NOMO-1 (cell line): Measurements from ENCODE around the gene TOGARAM1.

Experiments used
- DNase-seq, 2 experiments: peaks; one replicate each; lab custom pipeline; 2025; ENCODE audit not compliant: unreplicated experiment in 2 of 2; lab: John Stamatoyannopoulos, UW

TOGARAM1 gene

DNA sequence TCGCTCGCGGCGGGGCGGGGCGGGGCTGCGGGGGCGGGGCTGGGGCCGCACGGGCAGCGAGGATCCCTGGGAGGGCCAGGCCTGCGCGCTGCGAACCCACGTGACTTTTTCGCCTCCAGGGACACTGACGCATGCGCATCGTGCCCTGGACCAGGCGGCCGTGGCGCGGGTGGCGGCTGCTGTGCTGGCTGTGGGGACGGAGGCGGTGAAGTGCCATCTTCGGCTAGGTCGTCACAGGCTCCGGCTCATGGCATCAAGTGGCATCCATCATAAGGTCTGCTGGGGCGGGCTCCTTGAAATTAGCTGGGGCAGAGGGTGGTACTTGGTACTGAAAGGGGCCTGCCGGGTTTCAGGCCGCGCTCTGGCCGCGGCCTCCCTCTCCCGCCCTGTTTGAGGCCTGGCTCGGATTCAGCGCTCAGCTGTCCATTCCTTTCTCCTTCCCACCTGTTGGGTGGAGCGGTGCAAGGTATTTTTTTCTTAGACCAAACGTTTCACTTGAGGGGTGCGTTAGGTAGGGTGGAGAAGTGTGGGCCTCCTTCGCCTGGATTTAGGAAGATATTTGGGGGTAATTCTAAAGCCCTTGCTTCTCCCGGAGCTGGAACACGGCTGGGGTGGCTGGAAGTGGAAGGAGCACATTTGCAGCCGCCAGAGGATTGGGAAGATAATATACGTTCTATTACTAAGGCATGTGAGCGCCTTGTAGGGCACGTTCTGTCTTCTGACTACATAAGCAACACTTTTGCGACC lies 122.2 kb downstream of the TOGARAM1 start, which contains the start of gene PRPF39:
Gene PRPF39 (plus strand): TSS at position 141 of the 747 bp plus-strand sequence. CDS start 11,124 bp downstream, outside the sequence.
- peak; percentile 81 to 93 for DNase-seq

DNA sequence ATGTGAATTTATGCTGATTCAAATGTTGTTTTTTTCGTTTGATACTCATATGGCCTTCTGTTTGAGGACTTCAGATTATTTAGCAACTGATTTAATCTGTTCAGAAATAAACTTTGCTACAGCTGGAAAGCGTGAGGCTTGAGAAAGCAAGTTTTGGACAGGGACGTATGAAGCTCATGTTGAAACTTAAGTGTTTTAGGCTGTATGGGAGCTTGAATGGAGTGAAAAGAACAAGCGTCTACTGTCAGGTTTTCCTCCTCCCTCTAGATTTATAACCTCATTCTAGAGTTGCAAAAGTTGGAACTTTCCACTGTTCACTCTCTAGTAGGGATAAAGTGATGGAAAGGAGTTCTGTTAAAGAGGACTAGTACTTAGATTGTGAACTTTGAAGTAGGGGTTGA lies 123.0 kb downstream of the TOGARAM1 start:
- DNase-seq, result peak in 1 of 2 experiments; percentile 32

DNA sequence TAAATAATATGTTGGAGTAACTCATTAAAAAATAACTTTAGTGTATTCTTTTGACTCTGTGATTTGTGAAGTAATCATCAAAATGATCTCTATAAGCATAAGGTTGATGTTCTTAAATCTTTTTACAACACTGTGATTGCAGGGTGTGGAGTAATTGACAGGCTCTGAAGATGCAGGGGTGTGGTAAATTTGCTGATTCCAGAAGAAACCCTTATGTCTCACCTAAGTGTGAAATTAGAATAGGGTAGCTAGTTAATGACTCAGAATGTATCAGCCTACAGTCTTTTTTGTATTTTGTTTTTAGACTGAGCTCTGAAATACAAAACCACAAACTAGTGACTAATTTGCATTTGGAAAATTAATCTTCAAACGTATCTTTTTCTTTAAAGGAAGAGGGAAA lies 127.8 kb downstream of the TOGARAM1 start:
- no peak for DNase-seq

DNA sequence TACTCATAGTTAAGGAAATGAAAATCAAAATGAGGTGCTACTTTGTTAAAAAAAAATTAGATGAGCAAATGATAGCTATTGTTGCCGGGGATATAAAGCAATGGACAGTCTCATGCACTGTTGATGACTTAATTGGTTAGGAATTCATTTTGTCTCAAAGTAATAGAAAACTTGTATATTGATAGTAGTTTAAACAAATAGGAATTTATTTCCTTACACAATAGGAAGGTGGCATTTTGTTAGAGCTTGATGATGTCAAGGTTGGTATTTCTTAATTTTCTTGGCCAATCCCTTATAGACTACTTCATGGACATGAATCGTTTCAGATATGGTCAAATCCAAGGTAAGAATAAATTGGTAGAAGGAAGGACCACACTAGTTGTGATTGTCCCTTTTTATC lies 129.7 kb downstream of the TOGARAM1 start:
- no peak for DNase-seq

DNA sequence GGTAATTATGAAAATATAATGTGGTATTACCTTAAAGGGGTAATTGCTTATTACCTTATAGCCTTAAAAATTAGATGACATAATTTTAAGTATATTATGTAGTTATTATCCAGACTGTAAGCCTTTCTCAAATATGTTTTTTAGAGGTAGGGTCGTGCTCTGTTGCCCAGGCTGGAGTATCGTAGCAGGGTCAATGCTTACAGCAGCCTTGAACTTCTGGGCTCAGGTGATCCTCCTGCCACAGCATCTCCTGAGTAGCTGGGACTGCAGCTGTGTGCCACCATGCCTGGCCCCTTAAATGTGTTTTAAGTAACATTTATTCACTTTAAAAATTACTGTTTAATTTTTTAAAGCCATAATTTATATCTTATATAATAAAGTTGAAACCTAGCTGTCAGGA lies 132.3 kb downstream of the TOGARAM1 start:
- DNase-seq, result no peak

DNA sequence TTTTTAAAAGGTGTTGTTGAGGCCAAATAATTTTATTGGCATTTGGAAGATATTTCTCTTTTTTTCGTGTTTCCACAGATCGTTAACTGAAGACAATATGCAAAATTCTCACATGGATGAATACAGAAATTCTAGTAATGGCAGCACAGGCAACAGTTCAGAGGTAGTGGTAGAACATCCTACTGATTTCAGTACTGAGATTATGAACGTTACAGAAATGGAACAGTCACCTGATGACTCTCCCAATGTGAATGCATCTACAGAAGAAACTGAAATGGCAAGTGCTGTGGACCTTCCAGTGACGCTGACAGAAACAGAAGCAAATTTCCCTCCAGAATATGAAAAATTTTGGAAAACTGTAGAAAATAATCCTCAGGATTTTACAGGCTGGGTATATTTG lies 133.2 kb downstream of the TOGARAM1 start:
- DNase-seq, result no peak

DNA sequence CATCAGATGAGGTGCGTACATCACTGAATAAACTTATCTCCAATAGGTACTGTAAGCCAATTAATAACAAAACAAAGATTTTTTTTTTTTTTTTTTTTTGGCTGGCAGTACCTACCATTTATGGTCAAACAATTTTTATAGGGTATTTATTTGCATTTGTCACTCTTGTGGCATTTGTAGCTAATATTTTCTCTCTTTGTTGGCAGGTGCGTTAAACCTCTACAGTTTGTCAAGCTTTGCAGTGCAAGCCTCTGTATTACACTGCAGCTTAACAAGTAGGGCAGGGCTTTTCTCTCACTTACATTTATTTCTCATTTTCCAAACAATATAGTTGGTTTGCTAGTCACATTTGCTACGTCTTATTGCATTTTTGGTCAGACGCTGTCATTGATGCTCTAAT lies 134.2 kb downstream of the TOGARAM1 start:
- no peak for DNase-seq

DNA sequence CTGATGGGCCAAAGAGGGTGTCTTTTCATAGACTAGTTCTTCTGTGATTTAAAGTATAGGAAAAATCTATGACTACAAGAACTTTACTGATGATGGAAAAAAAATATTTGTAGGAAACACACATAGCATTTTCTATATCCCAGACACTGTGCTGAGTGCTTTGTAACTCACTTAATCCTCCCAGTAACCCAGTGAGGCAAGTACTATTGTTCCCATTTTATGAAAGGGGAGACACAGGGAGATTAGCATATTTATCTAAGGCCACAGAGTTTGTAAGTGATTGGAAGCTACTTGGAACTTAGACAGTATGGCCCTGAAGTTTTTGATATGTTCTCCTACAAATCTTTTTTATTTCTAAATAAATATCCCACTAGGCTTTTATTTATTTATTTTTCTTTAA lies 141.8 kb downstream of the TOGARAM1 start:
- no peak for DNase-seq

DNA sequence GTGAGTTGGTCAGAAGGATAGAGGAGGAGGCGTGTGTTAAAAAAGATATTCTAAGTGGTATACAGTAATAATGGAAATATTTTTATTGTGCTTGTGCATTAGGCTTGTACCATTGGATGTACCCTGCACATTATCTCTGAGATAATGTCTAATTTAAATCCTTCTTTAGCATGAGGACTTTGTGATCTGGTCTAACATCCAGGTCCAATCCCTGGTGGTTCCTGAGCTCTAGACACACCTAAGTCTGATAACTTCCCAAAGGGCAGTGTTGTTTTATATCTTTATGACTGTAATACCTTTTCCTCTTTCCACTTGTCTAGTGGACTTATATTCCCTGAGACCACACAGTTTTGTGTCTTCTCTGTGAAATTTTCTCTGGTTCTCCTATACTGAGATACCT lies 142.6 kb downstream of the TOGARAM1 start:
- DNase-seq, result no peak

DNA sequence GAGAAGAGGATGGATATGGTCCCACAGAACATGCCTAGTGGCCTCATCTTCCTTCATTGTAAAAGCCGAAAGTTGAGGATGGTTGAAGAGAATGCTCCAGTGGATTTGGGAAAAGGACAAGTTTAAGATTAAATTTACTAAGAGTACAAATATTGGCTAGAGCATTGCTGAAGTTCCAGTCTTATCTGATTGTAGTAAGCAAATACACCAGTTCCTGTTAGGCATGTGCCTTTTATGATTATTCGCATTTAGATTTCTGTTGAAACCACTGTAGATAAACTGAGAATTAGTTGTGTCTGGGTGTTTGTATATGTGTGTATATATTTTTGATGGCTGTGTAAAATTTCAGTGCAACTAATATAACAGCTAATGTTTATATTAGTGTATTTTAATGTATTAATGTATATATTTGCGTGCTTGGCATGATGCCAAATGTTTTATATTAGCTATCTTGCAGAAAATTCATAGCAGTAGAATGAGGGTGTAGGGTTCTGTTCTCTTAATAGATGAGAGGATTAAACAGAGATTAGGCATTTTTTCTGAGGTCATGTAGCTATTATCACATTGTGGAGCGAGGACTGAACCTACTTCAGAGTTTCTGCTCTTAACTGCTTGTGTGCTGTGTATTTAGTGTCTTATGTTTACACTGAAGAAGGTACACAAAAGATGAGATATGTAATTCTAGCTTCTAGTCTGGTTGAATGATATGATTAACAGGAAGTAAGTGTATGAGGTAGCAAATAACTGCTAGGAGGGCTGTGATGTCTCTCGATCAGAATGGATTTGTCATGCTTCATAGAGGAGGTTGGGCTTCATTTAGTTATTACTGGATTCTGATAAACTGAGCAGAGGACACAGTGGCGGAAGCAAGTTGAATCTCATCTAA lies 151.1 kb downstream of the TOGARAM1 start:
- DNase-seq, result no peak

DNA sequence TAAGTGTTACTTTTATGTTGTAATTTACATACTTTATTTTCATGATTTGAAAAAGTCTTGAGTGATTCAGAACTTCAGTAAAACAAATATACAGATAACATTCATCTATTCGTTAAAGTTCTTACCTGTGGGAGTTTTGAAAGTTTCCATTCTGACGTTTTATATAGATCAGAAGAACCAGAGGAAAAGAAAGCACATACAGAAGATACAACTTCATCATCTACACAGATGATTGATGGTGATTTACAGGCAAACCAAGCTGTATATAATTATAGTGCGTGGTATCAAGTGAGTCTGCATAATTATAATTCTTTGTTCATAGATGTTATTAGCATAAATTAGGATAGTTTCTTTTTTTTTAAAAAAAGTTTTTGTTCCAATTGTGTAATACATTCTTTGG lies 152.3 kb downstream of the TOGARAM1 start:
- no peak for DNase-seq

DNA sequence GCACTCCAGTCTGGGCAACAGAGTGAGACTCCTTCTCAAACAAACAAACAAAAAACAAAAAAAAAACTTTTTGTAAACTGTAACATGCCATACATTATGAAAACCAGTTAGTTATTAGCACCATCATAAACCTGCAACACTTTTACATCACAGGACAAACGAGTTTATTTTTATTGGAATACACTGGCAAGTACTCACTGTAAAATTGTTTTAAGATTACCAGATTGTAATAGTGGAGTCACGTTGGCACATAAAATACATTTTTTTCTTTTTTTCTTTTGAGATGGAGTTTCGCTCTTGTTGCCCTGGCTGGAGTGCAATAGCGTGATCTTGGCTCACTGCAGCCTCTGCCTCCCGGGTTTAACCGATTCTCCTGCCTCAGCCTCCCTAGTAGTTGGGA lies 156.6 kb downstream of the TOGARAM1 start:
- no peak for DNase-seq

DNA sequence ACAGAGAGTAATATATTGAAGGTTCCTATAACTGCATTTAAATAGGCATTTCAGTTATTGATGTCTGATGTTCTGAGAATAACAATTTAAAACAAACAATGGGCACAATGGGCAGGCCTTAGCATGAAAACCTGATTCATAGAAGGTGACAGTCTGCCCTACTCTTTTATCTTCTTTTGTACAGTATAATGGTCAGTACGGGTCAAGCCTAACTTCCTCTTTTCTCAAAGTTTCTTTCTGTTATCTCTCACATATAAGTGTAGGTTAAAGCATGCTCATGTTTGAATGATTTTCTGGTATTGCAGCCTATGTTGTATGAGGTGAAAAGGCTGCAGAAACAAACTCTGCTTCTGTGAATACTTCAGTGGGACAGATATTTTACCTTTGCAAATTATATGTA lies 158.1 kb downstream of the TOGARAM1 start:
- no peak for DNase-seq

DNA sequence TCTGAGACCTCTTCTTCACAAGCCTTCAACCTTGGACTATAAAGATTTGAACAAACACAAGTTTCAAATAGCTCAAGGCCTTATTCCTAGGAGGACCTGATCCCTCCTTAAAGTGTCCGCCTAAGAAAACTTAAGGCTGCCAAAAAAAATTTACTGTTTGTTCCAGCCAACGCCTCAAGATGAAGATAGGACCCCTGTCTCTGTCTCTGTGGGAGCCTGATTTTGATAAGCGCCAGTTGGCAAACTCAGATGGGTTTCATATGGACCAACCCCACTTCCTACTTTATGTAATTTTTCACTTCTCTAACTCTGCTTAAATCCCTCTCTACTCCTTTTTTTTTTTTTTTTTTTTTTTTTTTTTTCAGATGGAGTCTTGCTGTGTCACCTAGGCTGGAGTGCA lies 161.3 kb downstream of the TOGARAM1 start:
- DNase-seq, result no peak
